EH (cell line): ENCODE measurements around the gene C16orf78.

Experiments used
- DNase-seq: peaks from one replicate; pipeline ENCODE4 v3.0.0-alpha.2; 2015; ENCODE audit warnings: low read depth

The C16orf78 gene

GRCh38 chr16:49431591-49432290 lies 58.1 kb downstream of the C16orf78 start:
- no peak for DNase-seq

- DNase-seq = no peak
These were observed 61.1 kb downstream of the C16orf78 start for GRCh38 chr16:49434733-49435132.

DNA sequence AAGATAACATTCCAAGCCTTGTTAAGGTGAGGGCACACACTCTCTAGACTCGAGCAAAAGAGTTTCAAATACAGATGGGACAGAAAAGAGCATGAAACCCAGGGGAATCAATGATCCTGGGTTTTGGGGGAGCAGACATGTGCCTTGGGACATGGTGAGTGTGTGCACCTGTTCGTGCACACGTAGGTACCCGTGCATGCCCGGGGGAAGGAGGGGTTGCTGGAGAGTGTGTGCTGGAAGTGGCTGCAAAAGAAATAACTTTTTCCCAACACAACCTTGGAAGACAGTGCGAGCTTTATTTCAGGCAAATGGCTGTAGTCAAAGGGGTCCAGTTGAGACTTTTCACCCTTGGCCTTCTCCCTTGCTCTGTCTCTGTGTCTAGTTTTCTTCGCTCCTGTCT lies 62.6 kb downstream of the C16orf78 start:
- DNase-seq = no peak

GRCh38 chr16:49437344-49437743 lies 63.7 kb downstream of the C16orf78 start:
- DNase-seq = no peak

DNA sequence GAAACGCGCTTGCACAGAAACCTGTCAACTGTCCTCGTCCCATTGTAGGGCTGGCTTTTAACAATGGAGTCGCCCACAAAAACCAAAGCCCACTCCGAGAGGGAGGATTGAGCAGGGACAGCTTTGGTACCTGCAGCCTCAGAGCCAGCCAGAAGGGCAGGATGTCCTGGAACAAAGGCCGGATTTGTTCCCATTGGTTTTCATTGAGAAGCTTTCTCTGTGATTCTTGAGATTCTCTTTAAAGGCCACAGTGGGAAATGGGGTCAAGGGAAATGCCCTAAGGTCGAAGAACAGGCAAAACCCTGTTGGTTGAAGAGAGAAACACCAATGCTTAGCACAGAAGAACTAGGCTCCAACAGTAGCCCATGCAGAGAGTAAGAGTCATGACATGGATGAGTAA lies 65.4 kb downstream of the C16orf78 start:
- no peak for DNase-seq

GRCh38 chr16:49439676-49440075 lies 66.1 kb downstream of the C16orf78 start:
- DNase-seq = no peak

DNA sequence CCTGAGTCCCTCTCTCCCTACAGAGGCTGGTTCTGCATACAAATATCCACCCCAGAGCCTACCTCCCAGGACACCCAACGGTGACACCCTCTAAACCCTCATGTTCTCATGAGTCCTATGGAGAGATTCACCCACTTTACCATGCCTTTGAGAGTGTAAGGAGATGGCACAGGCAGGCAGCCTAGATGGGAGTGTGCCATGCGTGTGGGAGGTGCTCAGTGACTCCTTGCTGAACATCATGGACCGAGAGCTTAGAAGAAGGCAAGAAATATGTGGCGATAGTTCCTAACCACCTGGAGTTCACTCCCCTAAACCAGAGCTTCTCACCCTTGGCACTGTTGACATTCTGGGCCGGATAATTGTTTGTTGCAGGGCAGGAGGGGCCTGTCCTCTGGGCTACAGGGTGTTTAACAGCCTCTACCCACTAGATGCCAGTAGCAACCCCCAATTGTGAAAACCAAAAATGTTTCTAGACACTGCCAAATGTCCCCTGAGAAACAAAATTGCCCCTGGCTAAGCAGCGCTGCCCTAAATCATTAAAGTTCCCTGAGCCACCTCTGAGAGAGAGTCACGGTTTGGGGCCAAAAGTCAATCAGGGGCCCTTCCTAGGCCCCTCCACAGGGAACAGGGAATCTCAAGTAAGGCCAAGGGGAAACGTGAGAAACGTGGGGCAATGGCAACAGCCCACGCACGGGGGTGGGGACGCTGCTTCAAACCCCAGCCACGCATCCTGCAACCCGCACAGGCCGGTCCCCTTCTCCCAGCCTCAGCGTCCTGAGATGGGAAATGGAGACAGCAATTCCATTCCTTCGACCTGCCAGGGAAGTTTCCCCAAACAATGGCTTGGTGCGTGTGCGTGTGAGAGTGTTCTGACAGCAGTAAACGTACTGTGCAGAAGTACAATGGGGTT lies 66.8 kb downstream of the C16orf78 start:
- DNase-seq = no peak

- DNase-seq = no peak
These were observed 67.8 kb downstream of the C16orf78 start for GRCh38 chr16:49441366-49441780.

DNA sequence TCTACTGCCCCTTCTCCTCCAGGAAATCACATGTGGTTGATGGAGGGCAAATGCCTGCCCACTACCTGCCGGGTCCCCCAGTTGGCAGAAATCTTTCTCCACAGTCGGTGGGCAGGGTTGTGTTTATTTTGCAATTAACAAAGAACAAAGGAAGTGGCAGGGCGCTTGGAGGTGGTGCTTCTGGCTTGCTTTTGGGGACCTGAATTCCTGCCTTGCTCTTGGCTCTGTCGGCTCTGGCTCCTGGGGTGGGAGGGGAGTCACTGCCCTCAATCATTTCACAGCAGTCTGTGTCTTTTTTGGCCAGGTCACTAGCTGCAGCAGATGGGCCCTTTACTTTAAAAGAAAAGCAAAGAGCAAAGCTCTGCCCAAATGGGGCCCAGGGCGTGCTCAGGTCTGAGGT lies 69.2 kb downstream of the C16orf78 start:
- DNase-seq = no peak

DNA sequence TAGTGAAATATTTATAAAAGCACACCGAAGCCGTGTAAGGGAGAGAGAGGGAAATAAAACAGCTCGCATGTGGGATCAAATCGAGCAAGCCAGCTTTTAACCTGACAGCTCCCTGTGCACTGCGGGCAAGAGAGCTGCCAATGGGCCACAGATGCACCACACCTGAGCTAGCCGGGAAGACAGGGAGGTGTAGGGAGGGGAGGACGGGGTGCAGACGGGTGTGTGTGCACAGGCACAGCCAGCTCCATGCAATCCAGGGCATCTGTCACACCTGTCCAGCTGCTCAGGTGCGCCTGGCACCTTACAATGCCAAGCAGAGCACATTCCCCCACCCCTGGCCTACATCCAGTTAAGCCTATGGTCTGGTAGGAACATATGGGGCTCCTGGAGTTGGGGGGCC lies 70.0 kb downstream of the C16orf78 start:
- DNase-seq = no peak

DNA sequence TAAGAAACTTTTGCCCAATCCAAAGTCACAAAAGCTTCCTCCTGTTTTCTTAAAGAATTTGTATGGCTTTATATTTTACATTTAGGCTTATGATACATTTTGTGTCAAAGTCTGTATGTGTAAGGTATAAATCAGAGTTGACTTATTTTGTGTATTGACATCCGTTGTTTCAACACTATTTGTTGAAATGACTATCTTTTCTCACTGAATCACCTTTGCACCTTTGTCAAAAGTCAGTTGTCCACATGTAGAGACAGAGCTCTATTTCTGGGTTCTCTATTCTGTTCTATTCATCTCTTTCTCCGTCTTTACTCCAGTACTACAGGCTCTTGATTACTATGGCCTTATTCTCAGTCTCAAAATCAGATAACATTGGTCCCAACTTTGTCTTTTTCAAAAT lies 73.2 kb downstream of the C16orf78 start:
- no peak for DNase-seq
